Mucosa of gallbladder (tissue), 1 donor: ENCODE results near the gene TRIM69. TPM values are rescaled to one million over a fixed set of nuclear protein-coding genes. Genes with fewer than 3 reads are reported as not detected.

Experiments used
- DNase-seq: peaks from one replicate; pipeline ENCODE4 v3.0.0-alpha.2; 2020; ENCODE audit warnings: low spot score
- total RNA-seq: library from RNA; stranded (reverse); gene quantifications from one replicate; pipeline ENCODE4 v1.2.1, GENCODE V29; 2021
- donor health status: DM: no; HTN: no; CAD: no.

The TRIM69 gene
- total RNA-seq, 1 donor from 2014 or later: 29.8 TPM

GRCh38 chr15:44804298-44805046 lies 68.1 kb downstream of the TRIM69 start:
- DNase-seq: no peak

DNA sequence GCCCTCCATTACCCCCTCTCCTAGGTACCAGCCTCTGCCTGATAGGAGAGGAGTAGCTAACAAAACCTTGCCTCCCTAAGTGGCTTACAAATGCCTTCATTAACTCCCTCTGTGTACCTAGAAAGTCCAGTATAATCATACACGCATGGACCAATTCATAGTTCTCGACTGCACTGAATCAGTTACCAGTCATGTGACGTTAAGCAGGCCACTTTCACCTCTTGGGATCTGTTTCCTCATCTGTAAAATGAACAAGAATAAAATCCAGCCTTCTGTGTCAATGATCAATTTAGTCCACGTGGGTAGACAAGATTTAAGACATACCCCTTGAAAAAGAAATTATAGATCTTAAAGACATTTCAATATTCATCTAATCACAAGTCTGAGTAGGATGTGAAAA lies 72.2 kb downstream of the TRIM69 start:
- no peak for DNase-seq

DNA sequence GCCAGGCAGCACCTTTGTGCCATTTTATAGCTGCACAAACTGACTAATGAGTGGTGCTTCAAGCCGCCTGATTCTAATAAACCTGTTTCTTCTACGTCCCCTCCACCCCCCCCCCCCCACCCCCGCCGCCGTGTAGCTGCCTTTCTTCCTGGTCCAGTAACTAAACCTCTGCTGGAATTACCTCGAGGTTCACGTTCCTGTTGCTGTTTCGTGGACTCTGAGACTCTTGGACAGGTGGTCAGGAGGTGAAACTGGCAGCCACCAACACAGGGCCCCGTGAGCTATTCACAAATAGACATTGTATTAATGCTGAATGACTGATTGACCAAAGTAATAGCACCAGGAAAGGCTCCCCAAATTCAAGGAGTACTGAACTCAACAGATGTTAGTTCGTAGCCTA lies 73.9 kb downstream of the TRIM69 start:
- no peak for DNase-seq

DNA sequence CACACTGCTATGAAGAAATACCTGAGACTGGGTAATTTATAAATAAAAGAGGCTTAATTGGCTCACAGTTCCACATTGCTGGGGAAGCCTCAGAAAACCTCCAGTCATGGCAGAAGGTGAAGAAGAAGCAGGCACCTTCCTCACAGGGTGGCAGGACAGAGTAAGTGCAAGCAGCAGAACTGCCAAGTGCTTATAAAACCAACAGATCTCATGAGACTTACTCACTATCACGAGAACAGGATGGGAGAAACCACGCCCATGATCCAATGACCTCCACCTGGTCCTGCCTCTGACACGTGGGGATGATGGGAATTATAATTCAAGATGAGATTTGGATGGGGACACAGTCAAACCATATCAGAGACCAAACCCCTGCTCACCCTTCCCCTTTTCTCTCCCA lies 75.0 kb downstream of the TRIM69 start:
- peak; percentile 50 for DNase-seq

- DNase-seq: peak; percentile 87
Observed at GRCh38 chr15:44812029-44812517, 75.7 kb downstream of the TRIM69 start.

DNA sequence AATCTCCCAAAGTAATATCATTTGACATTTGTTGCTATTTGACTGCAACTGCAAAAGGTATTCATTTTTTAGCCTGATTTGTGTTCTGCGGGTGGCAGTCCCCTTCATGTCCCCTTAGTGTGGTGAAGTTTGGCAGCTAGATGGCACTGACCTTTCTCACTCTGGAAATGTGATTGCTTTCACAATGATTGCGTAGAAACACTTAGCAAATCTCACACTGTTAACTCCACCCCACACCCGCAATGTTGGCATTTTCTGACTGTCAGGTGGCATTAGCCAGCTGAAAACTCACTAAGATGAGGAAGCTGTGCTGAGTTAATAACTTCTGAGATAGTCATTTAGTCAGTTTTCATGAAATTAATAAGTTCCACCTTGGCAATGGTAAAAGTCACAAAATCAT lies 76.9 kb downstream of the TRIM69 start:
- DNase-seq: peak; percentile 30

Other genes with a start within 250 kb of the TRIM69 start
- 52.1 TPM for gene EIF3J, start 199.4 kb upstream of the TRIM69 start, total RNA-seq
- gene SPG11, start 72.9 kb upstream of the TRIM69 start, total RNA-seq: 96.3 TPM
- 2.2 TPM for gene PATL2, start 25.2 kb upstream of the TRIM69 start, total RNA-seq
- gene B2M, start 25.0 kb upstream of the TRIM69 start, total RNA-seq: 2,061 TPM
- gene TERB2, start 220.2 kb downstream of the TRIM69 start, total RNA-seq: not detected